HG02759 (cell line): ENCODE results near the gene LRRC8D.
"Not testable (repeated sequence)": the region's sequence is repeated elsewhere in the genome, so short reads cannot be mapped to it uniquely, and the experiment has no call there.

ENCODE experiments used
- ATAC-seq: cut with Tn5 transposase; IDR thresholded peaks from one replicate; pipeline ENCODE4 v1.9.1; 2021; ENCODE audit warnings: mild to moderate bottlenecking, moderate library complexity; ENCODE audit not compliant: unreplicated experiment

Gene LRRC8D

DNA sequence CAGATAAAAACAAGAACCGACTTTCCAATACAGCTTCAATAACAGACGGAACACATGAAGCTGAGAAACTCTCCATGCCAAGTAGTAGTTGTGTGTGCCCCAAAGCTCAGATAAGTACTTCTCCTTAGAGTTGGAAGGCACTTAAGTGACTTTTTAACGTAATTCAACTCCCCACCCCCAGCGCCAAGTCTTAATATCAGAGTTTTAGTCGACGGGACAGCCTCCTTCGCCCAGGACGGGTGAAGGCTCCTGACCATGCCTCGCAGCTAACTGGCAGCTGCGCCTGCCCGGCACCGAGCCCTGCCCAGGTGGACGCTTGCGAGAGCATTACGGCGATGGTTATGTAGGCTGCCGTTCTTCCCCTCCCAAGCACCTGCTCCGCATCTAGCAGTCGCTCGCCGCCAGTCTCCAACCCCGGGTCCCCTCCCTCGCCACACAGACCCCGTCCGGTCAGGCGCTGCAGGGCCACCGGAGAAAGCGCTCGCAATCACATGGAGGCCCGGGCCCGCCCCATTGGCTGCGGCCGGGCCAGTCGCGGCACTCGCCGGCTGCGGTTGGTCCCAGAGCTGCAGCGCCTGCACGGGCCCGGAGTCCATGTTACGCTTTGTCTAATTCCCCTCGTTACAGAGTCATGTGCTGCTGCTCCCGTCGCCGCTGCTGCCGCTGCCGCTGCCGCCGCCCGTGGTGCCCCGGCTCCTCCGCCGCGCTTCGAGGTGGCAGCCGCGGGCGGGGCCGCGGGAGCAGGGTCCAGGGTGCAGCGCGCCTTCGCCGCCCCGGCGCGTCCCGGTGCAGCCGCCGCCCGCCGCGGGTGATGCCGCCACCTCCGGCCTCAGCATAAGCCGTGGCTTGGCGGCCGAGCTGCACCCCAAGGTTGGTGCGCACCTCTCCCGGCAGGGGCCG lies at the start of gene LRRC8D:
Gene LRRC8D, plus strand, starts transcription at position 611 of the 900 bp plus-strand sequence. CDS start 112,037 bp downstream, outside the sequence.
- peak; percentile 74 for ATAC-seq

DNA sequence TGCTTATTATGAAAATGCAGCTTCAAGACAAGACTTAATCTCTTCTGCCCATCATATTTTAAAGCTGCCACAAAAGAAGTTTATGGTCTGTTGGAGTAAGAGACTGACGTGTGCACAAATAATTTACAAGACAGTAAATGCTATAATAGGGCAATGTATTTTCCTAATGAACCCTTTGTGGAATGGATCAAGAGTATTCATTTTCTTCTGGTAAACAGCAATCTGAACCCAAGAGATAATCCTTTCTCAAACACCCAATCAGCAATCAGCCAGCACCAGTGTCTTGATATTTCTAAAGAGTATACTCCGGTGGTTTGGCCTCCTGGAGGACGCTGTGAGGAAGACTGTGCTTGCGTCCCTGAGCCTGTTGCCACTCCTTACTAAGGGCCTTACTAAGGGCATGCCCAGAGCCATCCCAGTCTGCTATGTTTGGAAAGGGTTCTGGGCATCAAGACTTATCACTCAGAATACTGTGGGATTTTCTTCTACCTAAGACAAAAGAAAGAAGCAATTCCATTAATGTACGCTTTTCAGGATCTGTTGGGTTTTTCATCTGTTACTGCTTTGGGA lies 48.8 kb upstream of the LRRC8D start:
- ATAC-seq, result no peak

DNA sequence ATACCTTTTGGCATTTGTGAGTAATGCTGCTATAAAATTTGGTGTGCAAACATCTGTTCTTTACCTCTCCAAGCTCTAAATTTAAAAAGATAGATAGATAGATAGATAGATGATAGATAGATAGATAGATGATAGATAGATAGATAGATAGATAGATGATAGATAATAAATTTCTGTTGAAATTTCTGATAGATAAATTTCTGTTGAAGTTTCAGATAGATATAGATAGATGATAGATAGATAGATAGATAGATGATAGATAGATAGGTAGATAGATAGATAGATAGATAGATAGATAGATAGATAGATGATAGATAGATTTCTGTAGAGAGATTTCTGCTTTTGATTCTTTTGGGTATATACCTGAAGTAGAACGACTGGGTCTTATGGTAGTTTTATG lies 44.7 kb upstream of the LRRC8D start:
- not testable (repeated sequence) for ATAC-seq

DNA sequence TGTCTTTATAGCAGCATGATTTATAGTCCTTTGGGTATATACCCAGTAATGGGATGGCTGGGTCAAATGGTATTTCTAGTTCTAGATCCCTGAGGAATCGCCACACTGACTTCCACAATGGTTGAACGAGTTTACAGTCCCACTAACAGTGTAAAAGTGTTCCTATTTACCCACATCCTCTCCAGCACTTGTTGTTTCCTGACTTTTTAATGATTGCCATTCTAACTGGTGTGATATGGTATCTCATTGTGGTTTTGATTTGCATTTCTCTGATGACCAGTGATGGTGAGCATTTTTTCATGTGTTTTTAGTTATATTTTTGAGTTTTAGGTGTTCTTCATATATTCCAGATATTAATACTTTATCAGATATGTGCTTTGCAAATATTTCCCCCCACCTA lies 43.6 kb upstream of the LRRC8D start:
- not testable (repeated sequence) for ATAC-seq

GRCh38 chr1:89779151-89779940 lies 41.5 kb upstream of the LRRC8D start:
- no peak for ATAC-seq

- no peak for ATAC-seq
Measured at GRCh38 chr1:89780721-89781120, 40.1 kb upstream of the LRRC8D start.

DNA sequence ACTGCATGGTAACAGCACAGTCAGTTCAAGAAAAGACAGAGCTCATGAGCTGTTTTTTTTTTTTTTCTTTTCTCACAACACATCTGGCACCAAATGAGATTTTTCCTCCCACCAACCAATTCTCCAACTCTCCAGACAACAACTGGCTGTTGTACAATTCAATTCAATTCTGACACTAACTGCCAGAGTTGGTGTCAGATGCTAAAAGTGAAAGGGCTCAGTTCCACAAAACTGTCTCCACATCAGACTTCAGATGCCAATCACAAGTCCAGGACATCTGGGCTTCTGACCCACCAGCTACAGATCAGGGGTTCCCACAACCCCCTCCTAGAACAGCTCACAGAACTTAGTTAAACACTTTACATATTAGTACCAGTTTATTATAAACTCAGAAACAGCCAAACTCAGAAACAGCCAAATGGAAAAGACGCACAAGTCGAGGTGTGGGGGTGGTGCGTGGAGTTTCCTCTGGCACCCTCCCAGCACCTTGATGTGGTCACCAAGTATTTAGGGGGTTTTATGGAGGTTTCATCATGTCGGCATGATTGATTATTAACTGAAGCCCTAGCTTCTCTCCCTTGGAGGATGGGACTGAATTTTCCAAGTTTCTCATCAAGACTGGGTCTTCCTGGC lies 39.2 kb upstream of the LRRC8D start:
- ATAC-seq, result peak; percentile 90

DNA sequence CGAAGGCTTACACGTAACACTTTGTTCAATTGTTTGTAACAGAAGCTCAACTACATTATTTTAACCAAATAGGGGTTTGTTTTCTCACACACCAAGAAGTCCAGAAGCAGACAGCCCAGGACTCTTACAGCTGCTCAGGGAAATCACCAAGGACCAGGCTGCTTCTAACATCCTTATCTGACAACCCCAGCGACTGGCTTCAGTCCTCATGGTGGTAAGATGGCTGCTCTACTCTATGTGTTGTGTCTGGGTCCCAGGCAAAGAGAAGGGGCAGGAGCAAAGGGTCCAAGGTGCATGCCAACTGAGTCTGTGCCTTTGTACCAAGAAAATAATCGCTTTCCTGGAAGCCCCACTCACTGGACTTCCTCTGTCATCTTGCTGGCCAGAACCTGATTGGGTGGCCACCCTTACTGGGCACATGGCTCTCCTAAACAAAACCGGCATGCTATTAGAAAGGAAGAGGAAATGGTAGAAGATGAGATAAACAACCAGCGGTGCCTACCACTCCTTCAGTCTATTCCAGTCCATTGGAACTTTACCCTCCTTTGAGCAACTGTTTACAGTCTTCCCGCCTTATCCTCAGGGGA lies 34.1 kb upstream of the LRRC8D start:
- ATAC-seq, result no peak

DNA sequence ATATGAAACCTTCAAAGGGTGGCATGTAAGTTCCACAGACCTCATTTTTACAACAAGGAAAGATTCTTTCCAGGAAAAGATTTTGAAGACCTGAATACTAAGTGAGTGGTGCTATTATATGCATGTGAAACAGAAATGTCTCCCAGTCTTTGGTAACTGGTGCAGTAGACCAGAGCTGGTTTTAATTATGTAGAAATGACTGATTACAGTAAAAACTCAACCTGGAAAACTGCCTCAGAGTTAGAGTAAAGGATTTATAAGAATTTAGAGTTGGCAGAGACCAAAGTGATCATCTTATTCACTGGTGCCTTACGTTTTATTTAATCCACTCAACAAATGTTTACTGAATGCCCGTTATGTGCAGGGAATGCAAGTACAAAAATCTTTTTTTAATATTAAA lies 30.2 kb upstream of the LRRC8D start:
- ATAC-seq, result no peak

DNA sequence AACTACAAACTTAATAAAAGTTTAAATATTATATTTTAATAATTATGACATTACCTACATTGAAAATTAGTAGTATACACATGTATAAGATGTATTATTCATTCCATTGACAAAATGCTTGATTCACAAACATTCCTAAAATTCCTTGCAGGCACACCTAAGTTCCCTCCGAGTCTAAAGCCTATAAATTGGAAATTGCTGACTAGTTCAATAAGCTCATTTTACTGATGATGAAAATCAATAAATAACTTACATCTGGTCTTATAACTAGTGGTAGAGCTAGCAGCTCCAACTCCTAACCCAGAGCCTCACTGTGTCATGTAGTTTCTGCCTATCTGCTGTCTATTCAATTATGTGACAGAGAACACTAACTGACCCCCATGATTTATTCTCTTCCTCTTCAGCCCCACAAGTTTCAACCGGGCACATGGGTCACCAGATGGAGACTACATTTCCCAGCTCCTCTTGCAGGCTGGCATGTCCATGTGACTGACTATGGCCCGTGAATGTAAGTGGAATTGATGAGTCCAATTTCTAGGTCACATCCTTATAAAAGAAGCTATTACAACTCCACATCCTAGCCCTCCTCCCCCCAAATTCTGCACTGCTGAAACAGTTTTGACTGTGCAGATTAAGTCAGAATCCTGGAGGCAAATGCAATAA lies 29.6 kb upstream of the LRRC8D start:
- no peak for ATAC-seq

GRCh38 chr1:89794406-89794805 lies 26.4 kb upstream of the LRRC8D start:
- no peak for ATAC-seq

- ATAC-seq, result not testable (repeated sequence)
Measured at GRCh38 chr1:89795571-89795970, 25.3 kb upstream of the LRRC8D start.

- ATAC-seq, result not testable (repeated sequence)
Measured at GRCh38 chr1:89797876-89798275, 23.0 kb upstream of the LRRC8D start.

DNA sequence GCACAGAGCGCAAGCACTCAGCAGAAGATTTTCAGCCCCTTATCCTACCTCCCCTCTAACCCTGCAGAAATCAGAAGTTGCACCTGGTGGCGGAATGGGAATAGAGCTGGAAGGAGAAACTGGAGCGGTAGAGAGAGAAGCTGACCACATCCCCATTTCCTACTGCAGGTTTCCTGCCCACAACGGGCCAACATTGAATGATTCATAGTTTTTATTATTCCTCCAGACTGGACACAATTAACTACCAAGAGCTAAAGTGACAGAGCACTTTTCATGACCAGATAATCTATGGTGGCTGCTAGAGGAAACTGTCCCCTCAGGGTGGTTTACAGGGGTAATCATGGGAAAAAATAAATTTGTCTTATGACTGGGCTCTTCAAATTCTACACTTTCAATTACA lies 21.3 kb upstream of the LRRC8D start:
- no peak for ATAC-seq

DNA sequence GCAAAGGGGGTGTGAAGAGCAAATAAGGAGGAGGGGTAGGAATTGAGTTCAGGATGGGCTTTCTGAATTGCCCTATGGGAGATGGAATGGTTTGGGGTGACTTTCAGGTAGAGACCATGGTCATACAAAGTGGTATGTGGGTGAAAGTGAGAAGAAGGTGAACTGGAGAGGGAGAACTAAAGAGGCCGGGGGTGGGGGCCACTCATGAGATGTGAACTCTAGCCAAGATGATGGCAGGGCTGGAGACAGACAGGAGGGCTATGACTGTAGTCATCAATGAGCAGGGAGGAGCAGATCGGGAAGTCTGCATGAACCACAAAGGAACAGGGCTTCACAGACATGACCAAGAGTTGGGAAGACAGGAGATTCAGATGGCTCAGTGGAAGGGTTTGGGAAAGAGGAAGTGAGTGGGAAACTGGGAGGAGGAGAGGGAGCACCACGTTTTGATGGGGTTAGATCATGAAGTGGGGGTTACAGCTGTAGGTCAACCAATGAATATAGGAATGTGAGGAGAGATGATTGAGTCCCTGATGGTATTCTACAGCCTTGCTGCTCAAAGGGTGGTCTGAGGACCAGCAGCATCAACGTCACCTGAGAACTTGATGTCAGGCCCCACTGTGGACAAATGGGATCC lies 20.7 kb upstream of the LRRC8D start:
- ATAC-seq, result no peak

GRCh38 chr1:89800718-89801117 lies 20.1 kb upstream of the LRRC8D start:
- ATAC-seq, result no peak

GRCh38 chr1:89802051-89802450 lies 18.8 kb upstream of the LRRC8D start:
- no peak for ATAC-seq

DNA sequence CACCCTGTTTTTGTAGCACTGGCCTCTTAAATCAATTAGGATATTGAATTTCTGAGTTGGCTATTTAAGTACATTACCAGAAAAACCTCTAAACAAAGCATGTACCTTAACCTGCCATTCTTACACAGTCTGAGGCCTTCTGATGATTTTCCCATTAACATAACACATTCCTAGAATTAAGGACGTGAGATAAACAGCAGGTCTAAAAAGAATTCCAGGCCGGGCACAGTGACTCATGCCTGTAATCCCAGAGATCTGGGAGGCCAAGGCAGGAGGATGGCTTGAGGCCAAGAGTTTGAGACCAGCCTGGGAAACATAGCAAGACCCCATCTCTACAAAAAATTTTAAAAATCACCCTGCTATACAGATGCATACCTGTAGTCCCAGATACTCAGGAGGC lies 18.0 kb upstream of the LRRC8D start:
- ATAC-seq, result no peak

DNA sequence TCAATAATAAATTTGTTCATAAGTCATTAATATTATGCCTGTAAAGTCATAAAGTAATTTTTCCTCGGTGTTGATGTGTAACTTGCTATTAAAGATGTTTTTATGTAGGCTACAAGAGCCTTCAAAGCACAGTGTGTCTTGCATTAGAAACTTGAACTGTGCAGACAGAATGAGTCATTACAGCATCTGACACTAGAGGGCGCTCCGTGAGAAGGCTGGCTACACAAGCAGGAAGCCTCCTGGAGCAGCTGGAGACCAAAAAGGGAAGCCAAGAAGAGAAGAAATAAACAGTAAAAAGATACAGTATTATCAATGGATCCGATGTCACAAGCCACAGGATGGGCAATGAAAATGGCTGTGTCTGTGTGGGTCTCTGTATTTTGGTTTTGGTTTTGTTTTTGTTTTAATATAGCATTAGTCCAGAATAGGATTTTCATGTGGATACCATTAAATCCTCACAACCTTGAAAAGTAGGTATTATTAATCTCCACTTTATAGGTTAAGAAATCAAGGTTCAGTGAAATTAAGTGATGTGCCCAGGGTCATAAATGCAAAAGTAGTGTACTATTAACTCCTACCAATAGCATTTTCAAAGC lies 16.1 kb upstream of the LRRC8D start:
- peak; percentile 84 for ATAC-seq
